ENCODE results near the gene SETBP1.

The SETBP1 gene

DNA sequence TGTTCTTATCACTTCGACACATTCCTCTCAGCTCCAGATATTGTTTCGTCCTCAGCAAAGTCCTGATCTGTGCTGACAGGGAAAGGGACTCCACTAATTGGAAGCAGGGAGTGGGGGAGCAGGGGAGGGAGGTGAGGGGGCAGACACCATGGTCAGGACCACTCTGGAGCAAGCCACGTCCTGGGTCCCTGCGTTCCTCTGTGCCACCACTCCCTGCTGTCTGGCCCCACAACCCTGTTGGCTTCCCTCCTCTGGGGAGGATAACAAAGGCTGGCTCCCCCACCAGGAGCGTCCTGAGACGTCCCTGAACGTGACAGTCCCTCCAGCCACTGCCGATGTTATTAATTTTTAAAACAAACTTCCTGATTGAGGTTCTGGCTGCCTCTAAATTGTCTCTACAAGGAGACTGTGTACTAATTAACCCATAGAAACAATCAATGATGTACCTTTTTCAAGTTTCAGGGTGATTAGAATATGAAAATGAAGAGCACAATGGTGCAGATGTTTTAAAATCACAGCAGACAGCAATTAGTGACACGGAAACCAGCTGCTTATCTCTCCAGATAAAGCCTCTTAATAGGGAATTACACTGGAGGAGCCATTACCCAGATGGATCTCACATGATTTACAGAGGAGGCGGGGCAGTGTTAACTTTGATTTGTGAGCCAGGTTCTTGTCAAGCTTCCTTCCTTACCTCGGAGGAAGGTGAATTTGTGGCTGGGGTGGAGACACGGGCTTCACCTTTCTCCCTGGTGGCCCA, 257.5 kb downstream of the SETBP1 start:
- no peak for DNase-seq (ENCODE audit: low spot score)

DNA sequence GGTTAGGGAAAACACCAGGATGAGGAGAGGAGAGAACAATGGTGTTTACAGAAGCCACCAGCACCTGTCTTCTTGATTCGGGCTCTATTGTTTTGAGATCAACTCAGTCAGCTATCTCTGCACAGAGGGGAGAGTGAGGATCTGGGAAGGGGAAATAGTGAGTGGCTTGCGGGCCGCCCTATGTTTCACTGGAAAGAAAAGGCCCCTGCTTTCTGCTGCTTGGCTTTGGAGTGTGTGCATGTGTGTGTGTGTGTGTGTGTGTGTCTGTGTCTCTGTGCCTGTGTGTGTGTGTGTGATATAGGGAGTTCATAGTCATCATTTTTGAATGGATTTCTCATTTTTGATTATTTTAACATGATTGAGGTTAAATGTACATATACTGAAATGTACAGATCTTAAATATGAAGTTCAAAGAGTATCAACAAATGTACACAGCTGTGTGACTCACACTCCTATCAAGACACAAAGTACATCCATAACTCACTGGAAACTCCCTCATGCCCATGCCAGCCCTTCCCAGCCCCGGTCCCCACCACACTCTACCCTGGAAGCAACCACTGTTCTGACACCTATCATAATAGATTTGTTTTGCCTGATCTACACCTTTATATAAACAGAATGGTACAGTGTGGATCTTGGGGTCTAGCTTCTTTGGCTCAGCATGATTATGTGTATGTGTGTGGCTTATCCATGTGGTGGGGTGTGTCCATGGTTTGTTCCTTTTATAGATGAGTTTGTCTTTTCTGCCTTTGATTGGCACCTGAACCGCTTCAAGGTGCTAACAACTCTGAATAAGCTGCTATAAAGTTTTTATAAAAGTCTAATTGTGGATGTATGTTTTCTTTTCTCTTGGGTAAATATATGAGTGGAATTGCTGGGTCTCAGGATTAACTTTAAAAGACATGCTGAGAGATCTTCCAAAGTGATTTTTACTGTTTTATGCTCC, 258.3 kb downstream of the SETBP1 start:
- no peak for DNase-seq (ENCODE audit: low spot score)

DNA sequence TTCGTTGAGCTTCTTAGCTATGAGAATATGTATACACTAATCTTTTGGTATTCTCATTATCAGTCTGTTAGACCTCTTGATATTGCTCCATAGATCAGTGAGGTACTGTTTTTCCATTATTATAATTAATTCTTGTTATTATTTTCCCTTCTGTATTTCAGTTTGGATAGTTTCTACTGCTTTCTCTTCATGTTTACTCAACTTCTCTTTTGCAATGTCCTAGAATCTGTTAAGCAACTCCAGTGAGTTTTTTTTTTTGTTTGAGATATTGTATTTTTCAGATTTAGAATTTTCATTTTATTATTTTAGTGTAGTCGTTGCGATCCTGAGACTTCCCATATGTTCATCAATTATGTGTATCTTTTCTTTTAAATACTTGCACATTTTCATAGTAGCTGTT, 260.8 kb downstream of the SETBP1 start:
- no peak for DNase-seq (ENCODE audit: low spot score)

DNA sequence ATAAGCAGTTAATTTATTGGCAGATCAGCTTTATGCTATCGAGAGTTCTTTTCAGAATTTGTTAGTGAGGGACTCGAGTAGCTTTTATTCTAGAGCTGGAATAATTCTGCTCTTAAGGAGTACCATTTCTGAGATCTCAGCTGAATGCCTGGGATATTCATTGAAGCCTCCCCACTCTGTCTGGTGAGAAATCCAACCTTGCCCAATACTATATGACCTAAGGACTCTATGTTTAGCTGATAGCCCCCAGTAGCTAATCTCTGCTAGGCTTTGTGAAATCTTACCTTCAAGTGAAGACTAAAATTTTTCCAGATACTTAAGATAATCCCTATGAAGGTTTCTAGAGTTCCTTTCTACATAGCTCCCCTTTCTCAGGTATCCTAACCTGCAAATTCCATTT, 261.4 kb downstream of the SETBP1 start:
- no peak for DNase-seq (ENCODE audit: low spot score)

DNA sequence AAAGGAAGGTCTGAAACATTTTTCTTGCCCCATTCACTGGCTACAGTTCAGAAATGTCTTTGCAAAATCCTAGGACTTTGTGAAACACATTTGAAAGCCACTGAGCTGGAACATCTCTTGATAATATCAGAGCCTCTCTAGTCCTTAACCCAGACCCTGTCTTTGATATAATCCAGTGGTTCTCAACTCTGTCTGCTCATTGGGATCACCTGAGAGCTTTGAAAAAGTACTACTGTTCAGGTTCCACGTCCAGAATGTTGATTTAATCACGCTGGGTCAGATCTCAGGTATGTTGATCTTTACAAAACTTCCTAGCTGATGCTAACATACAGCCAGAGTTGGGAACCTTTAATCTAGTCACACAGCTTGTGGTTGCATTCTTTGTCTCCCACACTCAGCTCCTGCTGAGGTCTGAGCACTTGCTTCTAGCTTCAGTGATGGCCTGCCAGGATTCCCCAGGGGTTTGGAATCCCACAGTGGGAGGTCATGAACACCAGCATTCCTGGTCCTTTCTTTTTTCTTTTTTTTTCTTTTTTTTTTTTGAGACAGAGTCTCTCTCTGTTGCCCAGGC, 262.7 kb downstream of the SETBP1 start:
- no peak for DNase-seq (ENCODE audit: low spot score)

DNA sequence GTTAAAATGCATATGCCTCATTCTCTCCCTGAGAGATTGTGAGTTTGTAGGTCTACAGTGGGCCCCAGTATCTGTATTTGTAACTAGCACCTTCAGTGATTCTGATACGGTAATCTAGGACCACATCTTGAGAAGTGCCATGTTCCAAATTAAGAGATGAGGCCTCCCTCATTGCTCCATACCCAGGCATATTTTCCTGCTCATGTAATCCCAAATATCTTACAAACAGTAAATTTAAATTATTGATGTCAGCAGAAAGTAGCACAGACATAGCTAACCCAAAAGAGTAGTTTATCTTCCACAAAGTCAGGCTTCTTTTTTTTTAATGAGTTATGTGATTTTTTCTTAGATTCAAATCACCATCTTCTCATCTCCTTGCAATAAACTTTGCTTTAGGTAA, 263.8 kb downstream of the SETBP1 start:
- no peak for DNase-seq (ENCODE audit: low spot score)

DNA sequence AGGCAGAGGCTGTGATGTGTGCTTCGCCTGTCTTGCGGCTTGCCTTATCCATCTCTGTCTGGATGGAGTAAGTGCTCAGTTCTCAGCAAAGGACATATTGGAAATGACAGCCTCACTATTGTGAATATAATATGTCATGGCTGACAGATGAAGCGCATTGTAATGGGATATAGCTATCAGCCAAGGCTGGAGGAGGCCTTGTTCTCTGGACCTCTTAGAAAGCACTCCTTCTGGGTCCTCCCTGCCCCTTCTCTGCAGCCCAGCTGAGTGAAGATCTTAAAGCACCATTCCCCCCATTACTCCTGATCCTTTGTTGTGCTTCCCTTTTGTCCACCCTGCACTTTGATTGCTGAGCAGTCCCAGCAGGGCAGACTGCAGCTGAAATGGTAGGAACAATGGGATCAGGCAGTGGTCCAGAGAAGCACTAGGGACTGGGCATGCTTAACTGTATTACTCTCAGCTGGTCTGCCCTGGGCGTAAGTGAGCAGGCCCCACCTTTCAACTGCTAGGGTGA, 265.3 kb downstream of the SETBP1 start:
- peak; percentile 22 for DNase-seq (ENCODE audit: low spot score)

DNA sequence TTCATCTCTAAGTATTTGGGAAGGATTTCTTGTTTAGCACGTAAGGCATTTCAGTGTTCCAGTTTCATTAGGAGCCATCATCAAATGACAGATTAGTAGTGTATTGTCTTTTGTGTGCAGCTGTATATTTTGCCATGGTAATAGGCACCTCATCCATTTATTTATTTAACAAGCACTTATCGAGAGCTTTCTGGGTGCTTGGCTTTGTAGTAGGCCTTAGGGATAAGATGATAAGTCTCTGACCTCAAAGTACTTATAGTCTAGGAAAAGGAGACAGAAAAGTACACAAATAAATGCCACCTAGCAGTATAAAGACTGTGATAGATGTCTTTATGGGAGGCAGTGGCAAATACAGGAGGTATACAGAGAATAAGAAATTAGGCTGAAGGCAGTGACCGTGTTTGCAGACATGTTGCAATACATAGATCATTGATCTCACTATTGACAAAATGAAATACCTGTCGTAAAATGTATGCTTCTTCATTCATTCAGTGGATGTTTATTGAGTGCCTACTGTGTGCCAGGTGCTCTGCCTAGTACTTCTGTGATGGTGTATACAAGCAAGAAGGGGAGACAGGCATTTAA, 265.9 kb downstream of the SETBP1 start:
- no peak for DNase-seq (ENCODE audit: low spot score)

DNA sequence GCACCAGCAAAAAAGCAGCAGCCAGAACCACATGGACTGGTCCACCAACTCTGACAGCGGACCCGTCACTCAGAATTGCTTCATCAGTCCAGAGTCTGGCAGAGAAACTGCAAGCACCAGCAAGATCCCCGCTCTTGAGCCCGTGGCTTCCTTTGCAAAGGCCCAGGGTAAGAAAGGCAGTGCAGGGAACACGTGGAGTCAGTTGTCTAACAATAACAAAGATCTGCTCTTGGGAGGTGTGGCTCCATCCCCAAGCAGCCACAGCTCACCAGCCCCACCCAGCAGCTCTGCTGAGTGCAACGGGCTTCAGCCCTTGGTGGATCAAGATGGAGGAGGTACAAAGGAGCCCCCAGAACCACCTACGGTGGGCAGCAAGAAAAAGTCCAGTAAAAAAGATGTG, 269.3 kb downstream of the SETBP1 start:
- DNase-seq (ENCODE audit: low spot score), result no peak

DNA sequence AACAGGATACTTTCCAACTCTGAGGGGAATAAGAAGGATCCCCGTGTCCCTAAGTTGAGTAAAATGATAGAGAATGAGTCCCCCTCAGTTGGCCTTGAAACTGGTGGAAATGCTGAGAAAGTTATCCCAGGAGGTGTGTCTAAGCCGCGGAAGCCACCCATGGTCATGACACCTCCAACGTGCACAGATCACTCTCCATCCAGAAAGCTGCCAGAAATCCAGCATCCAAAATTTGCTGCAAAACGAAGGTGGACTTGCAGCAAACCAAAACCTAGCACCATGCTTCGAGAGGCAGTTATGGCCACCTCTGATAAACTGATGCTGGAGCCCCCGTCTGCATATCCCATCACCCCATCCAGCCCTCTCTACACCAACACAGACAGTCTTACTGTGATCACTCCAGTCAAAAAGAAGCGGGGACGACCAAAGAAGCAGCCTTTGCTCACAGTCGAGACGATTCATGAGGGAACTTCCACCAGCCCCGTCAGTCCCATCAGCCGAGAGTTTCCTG, 270.1 kb downstream of the SETBP1 start:
- no peak for DNase-seq (ENCODE audit: low spot score)

DNA sequence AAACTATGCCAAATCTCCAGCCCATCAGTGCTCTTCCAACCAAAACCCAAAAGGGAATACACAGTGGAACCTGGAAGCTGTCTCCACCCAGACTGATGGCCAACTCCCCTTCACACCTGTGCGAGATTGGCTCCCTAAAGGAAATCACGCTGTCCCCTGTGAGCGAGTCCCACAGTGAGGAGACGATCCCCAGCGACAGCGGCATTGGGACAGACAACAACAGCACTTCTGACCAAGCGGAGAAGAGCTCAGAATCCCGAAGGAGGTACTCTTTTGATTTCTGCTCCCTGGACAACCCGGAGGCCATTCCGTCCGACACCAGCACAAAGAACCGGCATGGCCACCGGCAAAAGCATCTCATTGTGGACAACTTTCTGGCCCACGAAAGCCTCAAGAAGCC, 271.1 kb downstream of the SETBP1 start:
- DNase-seq (ENCODE audit: low spot score), result no peak

DNA sequence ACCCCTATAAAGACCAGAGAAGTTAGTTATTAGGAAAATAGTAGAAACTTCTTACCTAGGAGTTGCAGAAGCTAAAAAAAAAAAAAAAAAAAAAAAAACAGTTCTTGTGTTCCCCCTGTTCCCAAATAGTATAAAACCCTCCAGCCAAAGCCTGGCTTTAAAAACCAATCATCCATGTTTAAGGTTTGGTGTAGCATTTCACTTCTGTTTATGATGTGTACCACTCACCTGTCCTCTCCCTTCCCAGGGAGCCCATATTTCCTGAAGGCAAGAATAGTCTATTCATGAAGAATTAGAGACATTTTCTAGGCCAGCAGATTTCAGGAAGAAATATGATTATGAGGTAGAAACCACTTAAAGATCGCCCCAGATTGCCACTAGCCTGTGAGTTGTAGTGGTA, 273.6 kb downstream of the SETBP1 start:
- no peak for DNase-seq (ENCODE audit: low spot score)

DNA sequence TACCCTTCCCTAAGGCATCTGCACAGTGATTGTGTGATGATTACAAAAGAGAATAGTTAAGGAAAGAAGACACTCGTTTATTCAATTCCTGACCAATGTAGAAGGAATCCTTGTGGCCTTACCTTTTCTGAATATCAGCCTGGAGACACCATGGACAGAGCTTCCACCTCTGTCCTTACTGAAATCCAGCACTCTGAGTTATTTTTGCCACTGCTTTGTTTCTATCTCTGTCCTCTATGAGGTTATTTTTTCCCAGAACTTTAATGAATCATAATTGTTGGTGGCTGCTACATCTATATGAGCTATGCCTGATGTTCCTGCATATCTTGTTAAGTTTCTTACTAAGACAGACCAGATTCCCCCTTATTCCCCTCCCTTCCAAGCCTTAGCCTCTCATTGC, 275.1 kb downstream of the SETBP1 start:
- DNase-seq (ENCODE audit: low spot score), result no peak

DNA sequence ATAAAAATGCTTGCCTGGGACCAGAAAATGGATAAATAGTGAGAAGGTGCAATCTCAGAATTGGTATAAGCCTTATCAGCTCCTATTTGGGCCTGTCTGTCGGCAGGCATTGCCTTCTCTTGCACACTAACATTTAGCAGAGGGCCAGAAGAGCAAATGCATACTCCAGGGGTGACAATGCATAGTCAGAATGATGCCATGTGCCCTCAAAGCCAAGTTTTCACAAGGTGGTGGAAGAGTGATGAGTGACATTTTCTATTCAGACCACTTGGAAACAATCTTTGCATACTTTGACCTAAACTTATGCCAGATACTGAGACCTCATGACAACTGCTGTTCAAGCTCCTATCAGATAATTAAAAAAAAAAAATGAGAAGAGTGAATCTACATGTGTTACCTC, 276.3 kb downstream of the SETBP1 start:
- DNase-seq (ENCODE audit: low spot score), result no peak

DNA sequence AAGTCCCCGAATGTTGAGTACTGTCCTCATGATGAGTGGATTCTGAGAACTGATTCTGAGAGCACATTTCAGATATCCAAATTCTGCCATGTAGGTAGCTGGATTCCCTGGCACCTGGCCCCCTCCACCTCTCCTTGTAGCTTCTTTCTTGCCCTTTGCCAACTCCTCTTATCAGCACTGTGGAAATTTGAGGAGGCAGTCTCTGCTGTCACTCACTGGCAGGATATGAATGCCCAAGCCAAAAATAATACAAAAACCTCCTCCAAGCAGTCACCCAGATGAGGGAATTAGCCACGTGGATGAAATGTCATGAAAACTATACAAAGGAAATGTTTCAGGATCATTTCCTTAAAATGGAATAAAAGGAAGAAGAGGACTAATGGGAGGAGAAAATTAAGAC, 276.8 kb downstream of the SETBP1 start:
- no peak for DNase-seq (ENCODE audit: low spot score)

DNA sequence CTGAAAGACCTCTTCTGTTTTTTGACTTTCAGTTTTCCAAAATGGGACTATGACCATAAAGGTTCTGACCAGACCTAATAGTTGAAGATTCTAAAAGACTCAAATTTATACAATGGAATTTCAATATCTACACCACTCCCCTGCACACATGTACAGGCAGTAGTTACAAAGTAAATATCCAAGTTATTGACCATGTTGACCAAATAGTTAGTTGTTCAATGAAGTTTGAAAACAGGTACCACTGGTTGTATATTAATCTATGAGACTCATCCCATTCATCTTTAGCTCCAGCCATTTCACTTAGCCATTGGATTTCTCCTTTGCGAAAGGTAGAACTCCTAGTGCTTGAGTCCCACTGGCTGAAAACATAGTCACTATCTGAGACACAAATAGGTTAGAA, 277.4 kb downstream of the SETBP1 start:
- DNase-seq (ENCODE audit: low spot score), result no peak

DNA sequence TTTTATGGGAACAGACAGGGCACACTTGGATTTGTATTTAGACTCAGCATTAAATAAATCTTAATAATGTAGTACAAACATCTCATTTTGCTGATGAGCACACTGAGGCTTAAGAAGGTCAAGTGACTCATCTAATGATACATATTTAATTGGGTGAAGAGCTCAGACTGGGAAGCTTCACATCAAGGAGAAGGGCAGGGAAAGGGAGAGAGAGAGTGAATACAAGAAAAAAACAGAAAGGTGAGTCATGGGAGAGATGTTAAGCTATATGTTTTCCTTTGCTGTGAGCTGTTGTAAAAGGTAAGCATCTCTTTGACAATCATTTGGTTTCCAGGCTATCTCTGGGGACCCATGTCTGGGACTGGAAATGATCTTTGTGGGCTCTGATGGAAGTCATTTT, 277.8 kb downstream of the SETBP1 start:
- DNase-seq (ENCODE audit: low spot score), result no peak

DNA sequence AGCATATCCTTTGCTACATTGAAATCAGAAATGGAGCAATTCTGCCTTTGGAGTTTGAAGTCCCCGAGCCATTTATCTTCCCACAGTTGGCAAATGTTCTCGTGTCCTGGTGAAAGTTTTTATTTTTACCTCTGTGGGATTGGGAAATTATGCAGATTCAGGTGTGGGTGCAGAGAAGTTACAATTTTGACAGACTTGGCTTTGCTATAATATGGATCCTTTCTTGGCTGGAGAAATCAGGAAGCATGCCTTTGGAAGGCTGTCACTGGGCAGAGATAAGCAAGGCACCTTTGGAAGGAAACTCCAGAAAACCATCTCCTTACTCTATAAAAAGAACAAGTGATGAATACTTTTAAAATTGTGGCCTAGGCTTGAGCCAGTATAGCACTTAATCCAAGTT, 278.3 kb downstream of the SETBP1 start:
- no peak for DNase-seq (ENCODE audit: low spot score)

DNA sequence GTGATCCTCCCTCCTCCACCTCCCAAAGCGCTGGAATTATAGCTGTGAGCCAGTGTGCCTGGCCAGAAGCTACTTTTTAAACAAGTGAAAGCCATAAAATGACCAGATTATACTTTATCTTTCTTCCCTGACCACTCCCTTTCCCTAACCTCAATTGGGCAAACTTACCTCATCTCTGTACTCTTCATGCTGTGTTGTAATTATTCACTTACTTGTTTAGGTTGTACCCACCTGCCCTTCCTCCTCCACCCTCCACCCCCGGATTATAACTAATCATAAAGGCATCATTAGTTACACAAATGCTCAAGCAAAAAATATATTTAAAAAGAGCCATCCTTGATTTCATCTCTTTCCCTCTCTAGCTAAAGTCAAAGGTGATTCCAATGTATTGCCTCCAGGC, 279.9 kb downstream of the SETBP1 start:
- no peak for DNase-seq (ENCODE audit: low spot score)

DNA sequence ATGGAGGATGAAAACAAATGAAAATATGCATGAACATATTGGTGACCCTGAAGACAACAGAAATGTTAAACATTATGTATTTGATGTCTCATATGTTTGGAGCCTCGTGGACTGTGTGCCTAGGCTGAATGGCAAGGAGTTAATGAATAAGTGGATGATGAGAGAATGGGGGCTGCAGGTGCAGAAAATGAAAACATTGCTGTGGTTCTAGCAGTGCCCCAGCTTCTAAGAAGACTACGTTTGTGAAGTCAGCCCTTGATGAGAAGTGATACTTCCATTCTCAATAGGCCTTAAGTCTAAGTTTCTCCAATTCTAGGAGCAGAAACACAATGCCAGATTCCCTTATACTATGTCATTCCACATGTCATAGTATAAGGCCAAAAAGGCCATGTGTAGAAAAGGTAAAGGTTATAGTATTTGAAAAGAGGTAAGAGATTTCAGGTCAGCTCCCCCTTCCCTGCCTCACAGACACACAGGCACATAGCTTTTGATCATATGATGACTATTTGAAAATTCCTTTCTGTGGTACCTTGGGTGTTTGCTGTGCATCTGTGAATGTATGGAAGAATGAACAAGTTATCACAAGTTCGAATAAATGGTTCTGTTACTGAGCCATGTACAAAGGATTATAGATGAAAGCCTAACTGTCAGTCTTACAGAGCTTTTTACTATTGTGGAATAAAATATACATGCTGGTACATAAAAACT, 280.8 kb downstream of the SETBP1 start:
- no peak for DNase-seq (ENCODE audit: low spot score)

DNA sequence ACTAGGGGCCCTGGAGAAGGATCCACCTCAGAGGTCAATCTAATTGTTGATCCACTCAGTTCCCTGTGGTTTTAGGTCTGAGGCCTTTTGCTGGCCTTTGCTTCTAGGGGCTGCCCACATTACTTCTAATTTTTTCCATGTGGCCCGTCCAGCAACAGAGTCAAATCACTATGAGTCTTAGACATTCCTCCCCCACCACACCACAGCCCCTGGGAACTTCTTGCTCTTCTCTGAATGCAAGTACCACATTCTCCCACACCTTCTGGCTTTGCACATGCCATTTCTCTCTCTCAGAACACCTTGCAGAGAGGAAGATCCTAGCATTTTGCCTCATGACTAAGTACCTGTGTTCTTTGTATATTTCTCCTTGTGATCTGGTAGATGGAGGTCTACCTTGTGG, 286.9 kb downstream of the SETBP1 start:
- no peak for DNase-seq (ENCODE audit: low spot score)

DNA sequence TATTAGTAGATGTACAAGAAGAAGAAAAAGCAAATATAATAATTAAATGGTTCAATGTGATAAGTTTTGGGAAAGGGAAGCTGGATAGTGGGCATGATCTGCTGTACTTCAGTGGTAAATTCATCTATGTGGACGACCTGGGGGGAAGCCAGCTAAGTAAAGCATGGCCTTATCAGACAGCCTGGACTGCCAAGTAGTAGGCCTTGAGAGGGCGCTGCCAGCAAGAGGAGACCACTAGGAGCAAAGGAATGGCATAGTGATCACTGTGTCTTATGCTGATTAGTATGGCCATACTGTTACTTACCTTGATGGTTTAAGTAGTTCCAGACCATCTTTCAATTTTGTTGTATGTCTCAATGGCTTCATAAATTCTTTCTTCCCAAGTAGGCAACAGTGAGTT, 287.6 kb downstream of the SETBP1 start:
- no peak for DNase-seq (ENCODE audit: low spot score)

Data from pons (tissue), 1 donor.